ENCODE results near the gene CDK5RAP3. TPM values are rescaled to one million over a fixed set of nuclear protein-coding genes. Genes with fewer than 3 reads are reported as not detected.

Gene CDK5RAP3
- total RNA-seq, 1 experiment from 2014 or later, result 53.4 TPM

GRCh38 chr17:48024149-48025039, 53.5 kb downstream of the CDK5RAP3 start:
- peak; percentile 83 for DNase-seq (ENCODE audit: low spot score)

DNA sequence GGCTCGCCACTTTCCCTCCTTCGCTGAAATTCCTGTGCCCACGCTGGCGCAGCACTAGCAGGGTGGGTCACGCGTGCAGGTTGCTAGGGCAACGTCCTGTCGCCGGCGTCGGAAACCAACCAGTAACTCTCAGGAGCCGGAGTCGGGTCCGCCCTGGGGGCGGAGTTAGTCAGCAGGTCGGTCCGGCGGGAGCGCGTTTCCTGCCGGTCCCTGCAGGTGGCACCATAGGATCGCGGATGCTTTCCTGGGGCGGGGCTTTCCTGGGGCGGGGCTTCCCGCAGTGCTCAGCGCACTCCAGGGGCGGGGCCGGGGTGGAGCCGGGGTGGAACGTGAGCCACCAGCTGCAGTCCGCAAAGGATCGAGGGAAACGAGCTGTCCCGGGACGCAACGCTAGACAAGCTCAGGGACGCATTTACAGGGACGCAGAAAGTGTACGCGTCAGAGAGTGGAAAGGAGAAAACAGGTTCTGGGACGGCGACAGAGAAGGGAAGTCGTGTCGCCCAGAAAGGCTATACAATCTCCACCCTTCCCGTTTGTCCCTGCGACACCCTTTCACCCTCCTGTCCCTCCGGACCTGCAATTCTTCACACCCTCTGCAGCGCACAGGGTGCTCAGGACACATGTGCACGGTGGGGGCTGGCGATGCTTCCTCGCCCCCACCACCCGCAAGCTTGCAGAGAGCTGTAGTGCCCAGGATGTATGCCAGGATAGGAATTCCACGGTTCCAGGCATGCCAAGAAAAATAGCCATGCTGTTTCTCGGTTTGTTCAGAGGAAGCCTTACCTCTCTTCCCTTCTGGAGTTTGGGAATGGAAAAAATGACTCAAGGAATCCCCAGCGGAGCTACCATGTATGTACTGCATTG, 54.4 kb downstream of the CDK5RAP3 start:
- DNase-seq (ENCODE audit: low spot score), result peak; percentile 98

GRCh38 chr17:48025904-48026501, 55.1 kb downstream of the CDK5RAP3 start:
- DNase-seq (ENCODE audit: low spot score), result no peak

GRCh38 chr17:48026502-48027321, 55.8 kb downstream of the CDK5RAP3 start:
- DNase-seq (ENCODE audit: low spot score), result peak; percentile 96

- no peak for DNase-seq (ENCODE audit: low spot score)
These were observed 56.5 kb downstream of the CDK5RAP3 start for GRCh38 chr17:48027322-48027981.

GRCh38 chr17:48028736-48029135, 57.8 kb downstream of the CDK5RAP3 start:
- DNase-seq (ENCODE audit: low spot score), result no peak

- DNase-seq (ENCODE audit: low spot score), result no peak
These were observed 59.6 kb downstream of the CDK5RAP3 start for GRCh38 chr17:48030531-48030930.

Other genes with a start within 250 kb of the CDK5RAP3 start
- gene TBX21, start 237.9 kb upstream of the CDK5RAP3 start, total RNA-seq (2014; rRNA removed; shearing (Covaris generic)), result 0.10 TPM in 1 of 2 replicates, not detected in the other
- gene OSBPL7, start 149.3 kb upstream of the CDK5RAP3 start, total RNA-seq (2014; rRNA removed; shearing (Covaris generic)), result 1.9 and 4.4 TPM in 2 replicates
- 54.8 and 69.1 TPM in 2 replicates for gene MRPL10, start 139.6 kb upstream of the CDK5RAP3 start, total RNA-seq (2014; rRNA removed; shearing (Covaris generic))
- gene LRRC46, start 139.4 kb upstream of the CDK5RAP3 start, total RNA-seq (2014; rRNA removed; shearing (Covaris generic)), result 0.27 and 0.35 TPM in 2 replicates
- 21.0 and 21.9 TPM in 2 replicates for gene SCRN2, start 129.8 kb upstream of the CDK5RAP3 start, total RNA-seq (2014; rRNA removed; shearing (Covaris generic))
- gene SP6, start 120.0 kb upstream of the CDK5RAP3 start, total RNA-seq (2014; rRNA removed; shearing (Covaris generic)), result 0.14 and 0.21 TPM in 2 replicates
- 1.0 and 1.9 TPM in 2 replicates for gene SP2, start 74.9 kb upstream of the CDK5RAP3 start, total RNA-seq (2014; rRNA removed; shearing (Covaris generic))
- 38.2 and 47.5 TPM in 2 replicates for gene PNPO, start 29.5 kb upstream of the CDK5RAP3 start, total RNA-seq (2014; rRNA removed; shearing (Covaris generic))
- not detected in 2 replicates for gene PRR15L, start 13.2 kb upstream of the CDK5RAP3 start, total RNA-seq (2014; rRNA removed; shearing (Covaris generic))
- gene COPZ2, start 66.7 kb downstream of the CDK5RAP3 start, total RNA-seq (2014; rRNA removed; shearing (Covaris generic)), result 16.9 and 17.4 TPM in 2 replicates
- 36.7 and 50.5 TPM in 2 replicates for gene NFE2L1, start 77.2 kb downstream of the CDK5RAP3 start, total RNA-seq (2014; rRNA removed; shearing (Covaris generic))
- 110 and 116 TPM in 2 replicates for gene CBX1, start 130.4 kb downstream of the CDK5RAP3 start, total RNA-seq (2014; rRNA removed; shearing (Covaris generic))
- gene SNX11, start 136.7 kb downstream of the CDK5RAP3 start, total RNA-seq (2014; rRNA removed; shearing (Covaris generic)), result 15.2 and 17.4 TPM in 2 replicates

All from H4 (cell line).